ENCODE data around the gene STRA8. TPM values are rescaled to one million over a fixed set of nuclear protein-coding genes. Genes with fewer than 3 reads are reported as not detected.
"Not testable (repeated sequence)": the region's sequence is repeated elsewhere in the genome, so short reads cannot be mapped to it uniquely, and the experiment has no call there.

Gene STRA8
- total RNA-seq, 6 experiments from 2014 or later: not detected

GRCh38 chr7:135210888-135211178 lies 22.8 kb upstream of the STRA8 start:
- no peaks in the 10 kb centered on the region for H3K9me3 ChIP-seq
- H3K4me3 ChIP-seq: peak overlapping the region; percentile 84 to 95 (median 87)
- TF ChIP-seq CTCF (IDR thresholded peaks at IDR 0.05) (no peak), POLR2A (IDR thresholded peaks at IDR 0.05) (no peak)
- peaks cover 0 to 2% (median 0%) of the 10 kb centered on the region in 4 donors for H3K36me3 ChIP-seq
- 0% methylated on average over 2 of the region's 13 CpGs for WGBS (ENCODE audit: insufficient coverage, low coverage, low lambda C conversion rate, missing lambda C conversion rate)
- peak overlapping the region; percentile 88 to 92 (median 90) for H3K27ac ChIP-seq
- H3K27me3 ChIP-seq: no peaks in the 10 kb centered on the region
- ATAC-seq (peak in 2 of 4 donors; percentile 0 to 20), DNase-seq (no peak)
- H3K4me1 ChIP-seq: peaks cover 0 to 41% (median 7%) of the 10 kb centered on the region in 4 donors
- intact Hi-C loops (cut with DNase I): no loop called here

- WGBS (ENCODE audit: insufficient coverage, low coverage, low lambda C conversion rate, missing lambda C conversion rate): under 1% methylated on average over 21 of the region's 82 CpGs
- peak within 1 kb of the TSS; percentile 84 to 95 (median 87) for H3K4me3 ChIP-seq
- peak; percentile 91 to 97 (median 94) for ATAC-seq
- no peaks in the 10 kb centered on the region for H3K36me3 ChIP-seq
- peak within 1 kb of the TSS; percentile 88 to 92 (median 90) for H3K27ac ChIP-seq
- H3K4me1 ChIP-seq: peaks cover 0 to 41% (median 7%) of the 10 kb centered on the region in 4 donors
- H3K27me3 ChIP-seq: no peaks in the 10 kb centered on the region
- DNase-seq: peak; percentile 98 to 99 (median 98)
- no peak for TF ChIP-seq CTCF (IDR thresholded peaks at IDR 0.05)
- TF ChIP-seq POLR2A (IDR thresholded peaks at IDR 0.05): peak; percentile 80
- intact Hi-C loops (cut with DNase I): no loop called here
- no peaks in the 10 kb centered on the region for H3K9me3 ChIP-seq
Observed at GRCh38 chr7:135211179-135211945, 22.3 kb upstream of the STRA8 start, which contains the start of gene WDR91. TSS of gene WDR91 (minus strand) at chr7:135211526. CDS start at chr7:135211502, 24 bp downstream.

- intact Hi-C loops (cut with DNase I); H3K36me3 ChIP-seq; H3K27me3 ChIP-seq; H3K9me3 ChIP-seq: not testable (repeated sequence)
- peaks cover 0 to 35% (median 7%) of the 10 kb centered on the region in 4 donors for H3K4me1 ChIP-seq
- H3K27ac ChIP-seq: peak overlapping the region; percentile 71 to 92 (median 86)
- 15% methylated on average over 22 of the region's 30 CpGs for WGBS (ENCODE audit: insufficient coverage, low coverage, low lambda C conversion rate, missing lambda C conversion rate)
- peak; percentile 49 to 72 (median 68) for DNase-seq
- H3K4me3 ChIP-seq: peak overlapping the region; percentile 84 to 95 (median 87)
- peak; percentile 32 to 56 (median 43) for ATAC-seq
Observed at GRCh38 chr7:135211946-135212685, 21.5 kb upstream of the STRA8 start.

- Histone ChIP-seq H3K27ac (no peak overlapping the region), H3K27me3 (no peaks in the 10 kb centered on the region), H3K4me1 (peaks cover 0 to 31% (median 8%) of the 10 kb centered on the region in 4 donors), H3K36me3 (no peaks in the 10 kb centered on the region), H3K9me3 (no peaks in the 10 kb centered on the region), H3K4me3 (no peak overlapping the region)
- ATAC-seq: no peak
- TF ChIP-seq POLR2A (IDR thresholded peaks at IDR 0.05): no peak
- no peak for TF ChIP-seq CTCF (IDR thresholded peaks at IDR 0.05)
- DNase-seq: no peak
- 70% methylated on average over 2 of the region's 2 CpGs for WGBS (ENCODE audit: insufficient coverage, low coverage, low lambda C conversion rate, missing lambda C conversion rate)
- intact Hi-C loops (cut with DNase I): no loop called here
Observed at GRCh38 chr7:135213831-135214230, 19.8 kb upstream of the STRA8 start.

GRCh38 chr7:135215180-135215579 lies 18.5 kb upstream of the STRA8 start:
- TF ChIP-seq CTCF (IDR thresholded peaks at IDR 0.05) (no peak), POLR2A (IDR thresholded peaks at IDR 0.05) (no peak)
- H3K27me3 ChIP-seq: no peaks in the 10 kb centered on the region
- H3K9me3 ChIP-seq: no peaks in the 10 kb centered on the region
- no peak for DNase-seq
- H3K36me3 ChIP-seq: no peaks in the 10 kb centered on the region
- 28% methylated on average over 3 of the region's 4 CpGs for WGBS (ENCODE audit: insufficient coverage, low coverage, low lambda C conversion rate, missing lambda C conversion rate)
- ATAC-seq: peak in 2 of 4 donors; percentile 2 to 6
- H3K27ac ChIP-seq: peak overlapping the region in 2 of 3 donors; percentile 28 to 49
- intact Hi-C loops (cut with DNase I): no loop called here
- H3K4me1 ChIP-seq: peaks cover 0 to 30% (median 6%) of the 10 kb centered on the region in 4 donors
- H3K4me3 ChIP-seq: no peak overlapping the region

All from right lobe of liver (tissue), 6 donors.